ENCODE data around the gene TFE3.

- TF ChIP-seq, protein P1, sequence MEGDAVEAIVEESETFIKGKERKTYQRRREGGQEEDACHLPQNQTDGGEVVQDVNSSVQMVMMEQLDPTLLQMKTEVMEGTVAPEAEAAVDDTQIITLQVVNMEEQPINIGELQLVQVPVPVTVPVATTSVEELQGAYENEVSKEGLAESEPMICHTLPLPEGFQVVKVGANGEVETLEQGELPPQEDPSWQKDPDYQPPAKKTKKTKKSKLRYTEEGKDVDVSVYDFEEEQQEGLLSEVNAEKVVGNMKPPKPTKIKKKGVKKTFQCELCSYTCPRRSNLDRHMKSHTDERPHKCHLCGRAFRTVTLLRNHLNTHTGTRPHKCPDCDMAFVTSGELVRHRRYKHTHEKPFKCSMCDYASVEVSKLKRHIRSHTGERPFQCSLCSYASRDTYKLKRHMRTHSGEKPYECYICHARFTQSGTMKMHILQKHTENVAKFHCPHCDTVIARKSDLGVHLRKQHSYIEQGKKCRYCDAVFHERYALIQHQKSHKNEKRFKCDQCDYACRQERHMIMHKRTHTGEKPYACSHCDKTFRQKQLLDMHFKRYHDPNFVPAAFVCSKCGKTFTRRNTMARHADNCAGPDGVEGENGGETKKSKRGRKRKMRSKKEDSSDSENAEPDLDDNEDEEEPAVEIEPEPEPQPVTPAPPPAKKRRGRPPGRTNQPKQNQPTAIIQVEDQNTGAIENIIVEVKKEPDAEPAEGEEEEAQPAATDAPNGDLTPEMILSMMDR (IDR thresholded peaks at IDR 0.05), result no peak
- no peak for TF ChIP-seq POLR2A (IDR thresholded peaks at IDR 0.05)
Observed at GRCh38 chrX:49029876-49030275, 13.3 kb downstream of the TFE3 start.

Measured in Peyer's patch (tissue), 4 donors.